ENCODE measurements around the gene ELMOD1. TPM values are rescaled to one million over a fixed set of nuclear protein-coding genes. Genes with fewer than 3 reads are reported as not detected.
"Not testable (repeated sequence)": the region's sequence is repeated elsewhere in the genome, so short reads cannot be mapped to it uniquely, and the experiment has no call there.

The ELMOD1 gene
- total and polyA plus RNA-seq, 12 donors, result 0.10 to 1.0 (median 0.30) TPM; not detected in 1

DNA sequence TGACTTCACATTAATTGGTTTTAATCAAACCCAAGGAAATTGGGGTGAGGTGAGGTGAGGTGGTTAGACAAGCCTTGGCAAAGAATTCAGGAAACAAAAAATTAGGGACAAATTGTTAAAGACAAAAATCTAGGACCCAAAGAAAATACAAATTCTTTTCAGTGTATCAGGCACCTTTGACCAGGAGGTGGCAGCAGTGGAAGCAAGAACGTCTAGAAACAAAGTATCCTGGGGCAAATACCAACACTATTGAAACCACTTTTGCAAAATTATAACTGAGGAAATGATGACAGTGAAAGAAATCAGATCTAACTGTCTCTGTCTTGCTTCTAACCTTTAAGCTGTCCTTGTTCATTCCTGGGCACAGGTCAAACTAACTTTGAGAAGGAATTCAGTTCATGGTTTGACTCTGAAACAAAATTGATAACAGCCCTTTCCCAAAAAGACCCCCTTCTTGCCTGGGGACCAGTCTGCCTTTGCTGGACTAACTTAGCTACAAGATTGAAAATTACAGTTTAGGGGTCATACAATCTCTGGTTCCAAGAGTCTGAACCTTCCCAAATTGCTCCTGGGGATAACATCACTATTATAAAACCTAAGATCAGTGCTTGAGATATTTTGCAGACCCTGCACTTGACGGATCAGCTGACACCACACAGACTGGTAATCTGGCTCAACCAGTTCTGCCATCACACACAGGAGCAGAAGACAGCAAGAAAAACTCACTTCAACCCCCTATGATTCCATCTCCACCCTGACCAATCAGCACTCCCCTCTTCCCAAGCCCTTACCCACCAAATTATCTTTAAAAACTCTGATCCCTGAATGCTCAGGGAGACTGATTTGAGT is 14.2 kb upstream of the ELMOD1 start:
- H3K27me3 ChIP-seq, H3K4me3 ChIP-seq, H3K27ac ChIP-seq, H3K36me3 ChIP-seq, H3K4me1 ChIP-seq, ATAC-seq, H3K9me3 ChIP-seq: not testable (repeated sequence)
- 26 to 29% methylated on average over 2 of the region's 2 CpGs for WGBS, 2 donors
- DNase-seq, result peak; percentile 23 to 37
- intact Hi-C loops (cut with DNase I), result loop anchor here (1.0 to 10.0 kb wide), 6 partner anchors 111 to 321 kb away; no protein-coding TSS in a partner anchor
- TF ChIP-seq, protein P1, sequence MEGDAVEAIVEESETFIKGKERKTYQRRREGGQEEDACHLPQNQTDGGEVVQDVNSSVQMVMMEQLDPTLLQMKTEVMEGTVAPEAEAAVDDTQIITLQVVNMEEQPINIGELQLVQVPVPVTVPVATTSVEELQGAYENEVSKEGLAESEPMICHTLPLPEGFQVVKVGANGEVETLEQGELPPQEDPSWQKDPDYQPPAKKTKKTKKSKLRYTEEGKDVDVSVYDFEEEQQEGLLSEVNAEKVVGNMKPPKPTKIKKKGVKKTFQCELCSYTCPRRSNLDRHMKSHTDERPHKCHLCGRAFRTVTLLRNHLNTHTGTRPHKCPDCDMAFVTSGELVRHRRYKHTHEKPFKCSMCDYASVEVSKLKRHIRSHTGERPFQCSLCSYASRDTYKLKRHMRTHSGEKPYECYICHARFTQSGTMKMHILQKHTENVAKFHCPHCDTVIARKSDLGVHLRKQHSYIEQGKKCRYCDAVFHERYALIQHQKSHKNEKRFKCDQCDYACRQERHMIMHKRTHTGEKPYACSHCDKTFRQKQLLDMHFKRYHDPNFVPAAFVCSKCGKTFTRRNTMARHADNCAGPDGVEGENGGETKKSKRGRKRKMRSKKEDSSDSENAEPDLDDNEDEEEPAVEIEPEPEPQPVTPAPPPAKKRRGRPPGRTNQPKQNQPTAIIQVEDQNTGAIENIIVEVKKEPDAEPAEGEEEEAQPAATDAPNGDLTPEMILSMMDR (IDR thresholded peaks at IDR 0.05), result peak; percentile 54 to 78 (median 73)

GRCh38 chr11:107577346-107577711 is 13.6 kb upstream of the ELMOD1 start:
- Histone ChIP-seq H3K27me3 (no peaks in the 10 kb centered on the region), H3K27ac (no peak overlapping the region), H3K4me1 (no peaks in the 10 kb centered on the region), H3K9me3 (peaks cover 0 to 3% (median 0%) of the 10 kb centered on the region in 11 donors), H3K36me3 (no peaks in the 10 kb centered on the region), H3K4me3 (no peak overlapping the region)
- WGBS, 2 donors, result 74 to 78% methylated on average over 6 of the region's 6 CpGs
- TF ChIP-seq, protein P1 (IDR thresholded peaks at IDR 0.05), result no peak
- intact Hi-C loops (cut with DNase I), result loop anchor here (2.0 to 10.0 kb wide), 5 partner anchors 110 to 320 kb away; no protein-coding TSS in a partner anchor
- DNase-seq, result no peak
- ATAC-seq, result no peak

DNA sequence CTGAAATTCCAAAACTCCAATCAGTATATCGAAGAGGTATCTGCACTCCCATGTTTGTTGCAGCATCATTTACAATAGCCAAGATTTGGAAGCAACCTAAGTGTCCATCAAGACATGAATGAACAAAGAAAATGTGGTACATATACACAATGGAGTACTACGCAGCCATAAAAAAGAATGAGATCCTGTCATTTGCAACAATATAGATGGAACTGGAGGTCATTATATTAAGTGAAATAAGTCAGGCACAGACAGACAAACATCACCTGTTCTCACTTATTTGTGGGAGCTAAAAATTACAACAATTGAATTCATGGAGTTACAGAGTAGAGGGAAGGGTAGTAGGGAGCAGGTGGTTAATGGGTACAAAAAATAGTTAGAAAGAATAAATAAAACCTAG is 11.8 kb upstream of the ELMOD1 start:
- not testable (repeated sequence) for H3K27me3 ChIP-seq, H3K27ac ChIP-seq, DNase-seq, H3K36me3 ChIP-seq, H3K4me3 ChIP-seq, H3K9me3 ChIP-seq, H3K4me1 ChIP-seq, ATAC-seq
- intact Hi-C loops (cut with DNase I), result loop anchor here in 9 of 10 donors (2.0 to 10.0 kb wide), 6 partner anchors 108 to 318 kb away; no protein-coding TSS in a partner anchor
- WGBS, 2 donors, result 94 to 97% methylated on average over 2 of the region's 2 CpGs

DNA sequence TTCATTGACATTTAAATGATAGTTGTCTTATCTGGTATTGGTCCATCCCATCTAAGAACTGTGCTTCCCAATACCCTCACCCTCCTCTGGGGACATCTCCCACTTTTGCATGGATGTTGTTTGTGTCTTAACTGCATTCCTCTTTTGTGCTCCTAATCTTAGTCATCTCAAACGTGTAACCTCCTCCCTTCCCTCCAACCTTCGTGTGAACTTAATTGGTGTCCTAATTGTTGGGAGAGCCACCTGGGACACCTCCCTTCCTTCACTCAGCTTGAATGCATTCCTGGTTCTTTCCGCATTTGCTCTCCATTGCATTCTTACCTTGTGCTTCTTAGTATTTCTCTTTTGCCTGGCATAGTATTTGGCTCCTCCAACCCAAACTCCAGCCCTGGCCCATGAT is 9.8 kb upstream of the ELMOD1 start:
- intact Hi-C loops (cut with DNase I), result loop anchor here in 1 of 10 donors (10.0 kb wide), 1 partner anchor 314 kb away; no protein-coding TSS in a partner anchor
- H3K9me3 ChIP-seq, result peaks cover 0 to 3% (median 0%) of the 10 kb centered on the region in 11 donors
- no peak overlapping the region for H3K4me3 ChIP-seq
- peaks cover 0 to 21% (median 6%) of the 10 kb centered on the region in 7 donors for H3K27me3 ChIP-seq
- DNase-seq (no peak), ATAC-seq (no peak)
- TF ChIP-seq, protein P1 (IDR thresholded peaks at IDR 0.05), result no peak
- no peaks in the 10 kb centered on the region for H3K4me1 ChIP-seq
- no peaks in the 10 kb centered on the region for H3K36me3 ChIP-seq
- H3K27ac ChIP-seq, result no peak overlapping the region
- 44 to 48% methylated on average over 3 of the region's 3 CpGs for WGBS, 2 donors
